NCI-H69 (cell line): ENCODE measurements around the gene RTEL1.

Experiments used
- DNase-seq: peaks from one replicate; lab custom pipeline; 2025; lab: John Stamatoyannopoulos, UW

The RTEL1 gene

GRCh38 chr20:63698739-63699465, 40.8 kb downstream of the RTEL1 start:
- DNase-seq = peak; percentile 20

GRCh38 chr20:63699466-63700198, 41.5 kb downstream of the RTEL1 start:
- no peak for DNase-seq

- DNase-seq = no peak
Measured at GRCh38 chr20:63700199-63701050, 42.3 kb downstream of the RTEL1 start.

- DNase-seq = no peak
Measured at GRCh38 chr20:63701051-63701328, 42.9 kb downstream of the RTEL1 start.

- peak; percentile 17 for DNase-seq
Measured at GRCh38 chr20:63701329-63702035, 43.4 kb downstream of the RTEL1 start.

GRCh38 chr20:63702036-63702665, 44.0 kb downstream of the RTEL1 start:
- no peak for DNase-seq

- DNase-seq = no peak
Measured at GRCh38 chr20:63702751-63703470, 44.8 kb downstream of the RTEL1 start.

- DNase-seq = no peak
Measured at GRCh38 chr20:63703471-63703975, 45.4 kb downstream of the RTEL1 start.

GRCh38 chr20:63703976-63704748, 46.0 kb downstream of the RTEL1 start:
- DNase-seq = no peak

GRCh38 chr20:63704749-63705117, 46.6 kb downstream of the RTEL1 start:
- no peak for DNase-seq

- DNase-seq = no peak
Measured at GRCh38 chr20:63705232-63706026, 47.3 kb downstream of the RTEL1 start.

- no peak for DNase-seq
Measured at GRCh38 chr20:63706027-63706695, 48.0 kb downstream of the RTEL1 start.

GRCh38 chr20:63706852-63707557, 48.9 kb downstream of the RTEL1 start:
- peak; percentile 34 for DNase-seq

- DNase-seq = peak; percentile 85
Measured at GRCh38 chr20:63707558-63708300, 49.6 kb downstream of the RTEL1 start, which contains the start of the genes ARFRP1 and ZGPAT. Gene ARFRP1, minus strand, starts transcription at chr20:63707976. Its CDS starts 885 bp downstream, at chr20:63707091. Gene ZGPAT, plus strand, starts transcription at chr20:63708039. Its CDS starts 542 bp downstream, at chr20:63708581.

- peak; percentile 31 for DNase-seq
Measured at GRCh38 chr20:63708301-63709148, 50.4 kb downstream of the RTEL1 start.

GRCh38 chr20:63709149-63709527, 51.0 kb downstream of the RTEL1 start:
- no peak for DNase-seq
